Transverse colon (tissue), 4 donors: ENCODE measurements around the gene RFX2. TPM values are rescaled to one million over a fixed set of nuclear protein-coding genes. Genes with fewer than 3 reads are reported as not detected.

ENCODE experiments used
- DNase-seq: peaks from one replicate; pipeline ENCODE4 v3.0.0-alpha.2; 2019
- H3K27ac ChIP-seq, 4 donors: fragments of 200-600 bp; sonication (generic); 2 replicates each; pipeline ENCODE4 v1.5.1; 2016 to 2018; ENCODE audit warnings: inconsistent platforms in 4 of 4
- H3K27me3 ChIP-seq: fragments of 200-600 bp; sonication (generic); 2 replicates; pipeline ENCODE4 v1.5.1; 2017; ENCODE audit warnings: inconsistent platforms
- H3K36me3 ChIP-seq, 4 donors: fragments of 200-600 bp; sonication (generic); 2 replicates each; pipeline ENCODE4 v1.5.1; 2017 to 2019; ENCODE audit warnings: inconsistent platforms in 4 of 4
- H3K4me1 ChIP-seq, 4 donors: fragments of 200-600 bp; sonication (generic); 2 replicates each; pipeline ENCODE4 v1.5.1; 2017 to 2020; ENCODE audit warnings: inconsistent platforms in 4 of 4
- H3K4me3 ChIP-seq, 4 donors: fragments of 200-600 bp; sonication (generic); 1 replicate in 1 of 4; 2 replicates in 3 of 4; pipeline versions ENCODE4 v1.5.1 to v1.6.1; 2017 to 2019; ENCODE audit warnings: inconsistent platforms in 4 of 4
- H3K9me3 ChIP-seq, 2 donors: fragments of 200-600 bp; sonication (generic); 2 replicates each; pipeline ENCODE4 v1.5.1; 2017 to 2019; ENCODE audit warnings: inconsistent platforms in 2 of 2
- EP300 ChIP-seq: sonication (generic); formaldehyde crosslinking; IDR thresholded peaks from one replicate; pipeline ENCODE4 v1.6.1; 2017; ENCODE audit warnings: antibody characterized with exemption, low read depth
- POLR2A ChIP-seq: fragments of 450-650 bp; IDR thresholded peaks from one replicate; pipeline ENCODE4 v1.6.1; 2016; ENCODE audit warnings: antibody characterized with exemption, mild to moderate bottlenecking, moderate library complexity
- POLR2AphosphoS5 ChIP-seq, 3 donors: sonication (generic); formaldehyde crosslinking; IDR thresholded peaks; one replicate each; pipeline ENCODE4 v1.6.1; 2016; ENCODE audit warnings: antibody characterized with exemption in 3 of 3
- WGBS, 2 donors: methylation state at CpG; one replicate each; pipeline ENCODE4 v1.1.5; 2018; ENCODE audit warnings: low coverage in 1 of 2; 5-methylcytosine and 5-hydroxymethylcytosine counted together
- in situ Hi-C, 4 donors: fragments of 200-750 bp; cut with MboI; loops; one replicate each; pipeline versions ENCODE4 v1.15.0 to v1.15.1; 2017; ENCODE audit warnings: low sequenced_read_pairs in 3 of 4, low pct_ligation_motif_present in 1 of 4, low pct_unique_long_range_greater_than_20kb in 1 of 4
- intact Hi-C: fragments of 100-400 bp; cut with DNase I; formaldehyde crosslinking; loops from one replicate; pipeline ENCODE4 v1.15.1; 2023; ENCODE audit warnings: low total_unique reads
- total RNA-seq, 4 donors: library from RNA; depleted of rRNA; stranded (reverse); fragments of >200 nt; gene quantifications; one replicate each; pipeline ENCODE4 v1.1.0, GENCODE V29; 2016
- TF ChIP-seq, protein P1 (sequence below), 5 experiments: fragments of 200-600 bp in 3 of 5; fragments of 450-650 bp in 2 of 5; sonication (generic) in 3 of 5; IDR thresholded peaks; 1 replicate in 2 of 5; 2 replicates in 3 of 5; pipeline ENCODE4 v1.5.1; 2016 to 2017; ENCODE audit warnings: antibody characterized with exemption in 5 of 5, inconsistent platforms in 3 of 5, mild to moderate bottlenecking in 2 of 5, moderate library complexity in 1 of 5

Gene RFX2
- total RNA-seq, 4 donors from 2014 or later = 6.1 to 57.5 (median 11.8) TPM

DNA sequence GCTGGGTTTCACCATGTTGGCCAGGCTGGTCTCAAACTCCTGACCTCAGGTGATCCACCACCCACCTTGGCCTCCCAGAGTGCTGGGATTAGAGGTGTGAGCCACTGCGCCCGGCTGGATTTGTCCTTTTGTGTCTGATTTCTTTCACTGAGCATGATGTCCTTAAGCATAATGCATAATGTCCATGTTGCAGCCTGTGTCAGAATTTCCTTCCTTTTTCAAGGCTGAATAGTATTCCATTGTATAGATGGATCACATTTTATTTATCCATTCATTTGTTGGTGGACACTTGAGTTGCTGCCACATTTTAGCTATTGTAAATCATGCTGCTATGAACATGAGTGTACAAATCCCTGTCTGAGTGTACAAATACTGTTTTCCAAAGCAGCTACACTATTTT is 25.5 kb downstream of the RFX2 start:
- Histone ChIP-seq H3K36me3 (no peaks in the 10 kb centered on the region), H3K9me3 (no peaks in the 10 kb centered on the region), H3K4me1 (peaks cover 21 to 35% (median 26%) of the 10 kb centered on the region in 4 donors), H3K27ac (peak overlapping the region in 1 of 4 donors; percentile 42), H3K4me3 (no peak overlapping the region), H3K27me3 (no peaks in the 10 kb centered on the region)
- intact Hi-C loops (no loop called here), in situ Hi-C loops (no loop called here)
- 100% methylated on average over 2 of the region's 2 CpGs for WGBS, 2 donors
- DNase-seq = no peak
- TF ChIP-seq, protein P1, sequence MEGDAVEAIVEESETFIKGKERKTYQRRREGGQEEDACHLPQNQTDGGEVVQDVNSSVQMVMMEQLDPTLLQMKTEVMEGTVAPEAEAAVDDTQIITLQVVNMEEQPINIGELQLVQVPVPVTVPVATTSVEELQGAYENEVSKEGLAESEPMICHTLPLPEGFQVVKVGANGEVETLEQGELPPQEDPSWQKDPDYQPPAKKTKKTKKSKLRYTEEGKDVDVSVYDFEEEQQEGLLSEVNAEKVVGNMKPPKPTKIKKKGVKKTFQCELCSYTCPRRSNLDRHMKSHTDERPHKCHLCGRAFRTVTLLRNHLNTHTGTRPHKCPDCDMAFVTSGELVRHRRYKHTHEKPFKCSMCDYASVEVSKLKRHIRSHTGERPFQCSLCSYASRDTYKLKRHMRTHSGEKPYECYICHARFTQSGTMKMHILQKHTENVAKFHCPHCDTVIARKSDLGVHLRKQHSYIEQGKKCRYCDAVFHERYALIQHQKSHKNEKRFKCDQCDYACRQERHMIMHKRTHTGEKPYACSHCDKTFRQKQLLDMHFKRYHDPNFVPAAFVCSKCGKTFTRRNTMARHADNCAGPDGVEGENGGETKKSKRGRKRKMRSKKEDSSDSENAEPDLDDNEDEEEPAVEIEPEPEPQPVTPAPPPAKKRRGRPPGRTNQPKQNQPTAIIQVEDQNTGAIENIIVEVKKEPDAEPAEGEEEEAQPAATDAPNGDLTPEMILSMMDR (IDR thresholded peaks at IDR 0.05) = no peak
- no peak for TF ChIP-seq EP300
- no peak for TF ChIP-seq POLR2A
- TF ChIP-seq POLR2AphosphoS5 (IDR thresholded peaks at IDR 0.05) = peak in 1 of 3 donors; percentile 23

DNA sequence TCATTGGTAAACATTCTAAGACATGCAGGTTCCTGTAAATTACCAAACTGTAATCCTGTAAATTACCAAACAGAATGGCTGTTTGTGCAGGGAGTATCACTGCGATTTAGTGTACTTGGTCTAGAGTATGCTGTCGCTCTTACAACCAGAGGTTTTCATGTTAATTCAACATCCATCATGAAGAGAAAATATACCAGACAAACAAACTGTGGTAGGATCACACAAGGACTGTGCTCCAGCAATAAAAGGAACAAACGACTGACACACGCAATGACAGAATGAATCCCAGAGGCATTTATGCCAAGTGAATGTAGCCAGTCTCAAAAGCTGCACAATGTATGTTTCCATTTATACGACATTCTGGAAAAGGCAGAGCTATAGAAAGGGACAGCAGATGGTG is 31.2 kb downstream of the RFX2 start:
- DNase-seq = no peak
- no peaks in the 10 kb centered on the region for H3K27me3 ChIP-seq
- H3K27ac ChIP-seq = peak overlapping the region in 1 of 4 donors; percentile 29
- intact Hi-C loops (no loop called here), in situ Hi-C loops (no loop called here)
- H3K4me1 ChIP-seq = peaks cover 0 to 6% (median 3%) of the 10 kb centered on the region in 4 donors
- WGBS, 2 donors = 55 to 75% methylated on average over 5 of the region's 5 CpGs
- H3K36me3 ChIP-seq = no peaks in the 10 kb centered on the region
- TF ChIP-seq POLR2A = no peak
- no peak overlapping the region for H3K4me3 ChIP-seq
- no peaks in the 10 kb centered on the region for H3K9me3 ChIP-seq

DNA sequence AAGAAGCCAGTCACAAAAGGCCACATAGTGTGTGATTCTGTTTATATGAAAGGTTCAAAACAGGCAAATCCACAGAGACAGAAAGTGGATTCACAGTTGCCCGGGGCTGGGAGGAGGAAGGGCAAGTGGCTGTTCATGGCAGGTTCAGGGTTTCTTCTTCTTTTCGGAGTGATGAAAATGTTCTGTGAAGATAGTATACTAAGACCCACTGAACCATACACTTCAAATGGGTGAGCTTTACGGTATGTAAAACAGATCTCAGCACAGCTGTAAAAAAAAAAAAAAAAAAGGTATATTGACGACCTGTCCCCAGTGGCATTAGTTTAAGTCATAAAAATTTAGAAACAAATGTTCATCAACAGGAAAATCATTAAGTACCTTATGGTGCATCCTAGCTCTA is 32.2 kb downstream of the RFX2 start:
- no peaks in the 10 kb centered on the region for H3K9me3 ChIP-seq
- in situ Hi-C loops (no loop called here), intact Hi-C loops (no loop called here)
- no peaks in the 10 kb centered on the region for H3K27me3 ChIP-seq
- peaks cover 0 to 6% (median 3%) of the 10 kb centered on the region in 4 donors for H3K4me1 ChIP-seq
- H3K36me3 ChIP-seq = no peaks in the 10 kb centered on the region
- no peak for DNase-seq
- no peak overlapping the region for H3K4me3 ChIP-seq
- peak overlapping the region in 1 of 4 donors; percentile 29 for H3K27ac ChIP-seq
- TF ChIP-seq, protein P1 (IDR thresholded peaks at IDR 0.05) = no peak
- TF ChIP-seq EP300 (no peak), POLR2AphosphoS5 (IDR thresholded peaks at IDR 0.05) (no peak), POLR2A (no peak)
- WGBS, 2 donors = 72 to 79% methylated on average over 2 to 4 of the region's 4 CpGs

DNA sequence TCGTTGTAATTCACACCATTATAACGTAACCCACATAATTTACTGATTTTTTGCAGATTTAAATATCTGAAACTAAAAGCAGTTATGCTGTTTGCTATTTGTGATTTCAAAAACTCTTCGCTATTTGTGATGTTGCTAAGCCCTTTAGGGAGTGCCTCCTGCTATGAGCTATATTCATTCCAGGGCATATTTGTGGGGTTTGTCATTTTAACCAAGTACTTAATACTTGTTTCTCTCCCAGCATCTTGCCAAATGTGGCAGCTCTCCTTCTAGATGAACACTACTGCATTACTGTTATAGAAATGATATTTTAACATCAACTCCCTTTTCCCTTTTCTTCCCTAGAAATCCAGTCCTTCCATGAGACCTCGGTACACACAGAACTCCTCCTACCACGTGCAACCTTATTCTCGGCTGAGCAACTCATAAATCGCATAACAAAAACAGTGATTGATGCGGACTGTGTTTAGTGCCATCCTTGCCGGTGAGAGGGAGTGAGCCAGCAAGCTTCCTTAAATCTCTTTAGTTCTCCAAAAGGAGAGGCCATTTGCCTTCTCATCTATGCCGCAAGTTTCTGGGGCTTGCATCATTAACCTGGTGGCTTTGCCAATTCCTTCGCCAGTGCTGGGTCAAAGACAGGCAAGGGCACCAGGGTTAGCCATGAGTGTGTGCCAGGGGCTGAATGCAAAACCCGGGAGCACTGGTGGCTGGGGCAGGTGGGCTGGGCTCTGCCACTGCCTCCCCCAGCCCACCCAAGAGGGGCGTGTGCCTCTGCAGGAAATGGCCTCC is 33.4 kb downstream of the RFX2 start:
- WGBS, 2 donors = 48 to 69% methylated on average over 7 to 13 of the region's 13 CpGs
- TF ChIP-seq POLR2AphosphoS5 (IDR thresholded peaks at IDR 0.05) = peak in 1 of 3 donors; percentile 9
- no peak for TF ChIP-seq POLR2A
- Histone ChIP-seq H3K9me3 (no peaks in the 10 kb centered on the region), H3K4me3 (no peak overlapping the region), H3K27ac (peak overlapping the region; percentile 69 to 76 (median 76)), H3K4me1 (peaks cover 0 to 11% (median 3%) of the 10 kb centered on the region in 4 donors), H3K36me3 (no peaks in the 10 kb centered on the region), H3K27me3 (no peaks in the 10 kb centered on the region)
- no peak for DNase-seq
- intact Hi-C loops (no loop called here), in situ Hi-C loops (no loop called here)

DNA sequence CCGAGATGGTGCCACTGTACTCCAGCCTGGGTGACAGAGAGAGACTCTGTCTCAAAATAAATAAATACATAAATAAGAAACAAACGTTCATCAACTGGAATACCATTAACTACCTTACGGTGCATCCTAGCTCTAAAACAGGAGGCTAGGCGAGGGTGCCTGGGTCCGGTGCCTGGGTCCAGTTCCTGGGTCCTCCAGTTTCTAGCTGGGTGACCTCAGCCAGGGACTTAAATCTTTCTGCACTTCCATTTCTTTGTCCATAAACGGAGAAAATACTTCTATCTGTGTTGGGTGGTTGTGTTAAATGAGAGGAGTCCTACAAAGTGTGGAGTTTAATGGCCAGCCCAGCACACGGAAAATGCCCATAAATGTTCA is 34.0 kb downstream of the RFX2 start:
- no peak overlapping the region for H3K4me3 ChIP-seq
- TF ChIP-seq, protein P1 (IDR thresholded peaks at IDR 0.05) = no peak
- no peak for TF ChIP-seq POLR2AphosphoS5 (IDR thresholded peaks at IDR 0.05)
- TF ChIP-seq POLR2A = no peak
- TF ChIP-seq EP300 = no peak
- no peaks in the 10 kb centered on the region for H3K36me3 ChIP-seq
- in situ Hi-C loops = no loop called here
- no peaks in the 10 kb centered on the region for H3K27me3 ChIP-seq
- intact Hi-C loops = no loop called here
- H3K9me3 ChIP-seq = no peaks in the 10 kb centered on the region
- peak overlapping the region; percentile 69 to 76 (median 76) for H3K27ac ChIP-seq
- no peak for DNase-seq
- WGBS, 2 donors = 79 to 89% methylated on average over 6 to 7 of the region's 7 CpGs
- peaks cover 0 to 12% (median 7%) of the 10 kb centered on the region in 4 donors for H3K4me1 ChIP-seq
